Neural cell (in vitro differentiated cells): ENCODE data around the gene USP40.

Experiments
- EP300 ChIP-seq: fragments of 450-650 bp; conservative IDR thresholded peaks from 2 replicates; pipeline ENCODE4 v1.6.1; 2014; ENCODE audit warnings: antibody characterized with exemption, mild to moderate bottlenecking, moderate library complexity; ENCODE audit not compliant: poor library complexity, severe bottlenecking
- EZH2 ChIP-seq: fragments of 200-600, 300-800 bp; shearing (Covaris generic), sonication (generic); IDR thresholded peaks from 2 replicates; pipeline ENCODE4 v1.6.1; 2014; ENCODE audit warnings: antibody characterized with exemption, low read length, borderline replicate concordance, mild to moderate bottlenecking; ENCODE audit not compliant: insufficient read depth, poor library complexity, severe bottlenecking
- POLR2AphosphoS5 ChIP-seq: IDR thresholded peaks from 2 replicates; pipeline ENCODE4 v1.6.1; 2012
- RAD21 ChIP-seq: fragments of 450-650 bp; conservative IDR thresholded peaks from 2 replicates; pipeline ENCODE4 v1.6.1; 2014; ENCODE audit warnings: antibody characterized with exemption, mild to moderate bottlenecking, moderate library complexity
- TF ChIP-seq, protein P1 (sequence below): fragments of 450-650 bp; IDR thresholded peaks from 2 replicates; pipeline ENCODE4 v1.5.1; 2014; ENCODE audit warnings: antibody characterized with exemption, mild to moderate bottlenecking, moderate library complexity; ENCODE audit not compliant: poor library complexity, severe bottlenecking
- TF ChIP-seq, protein P2 (sequence below): IDR thresholded peaks from 2 replicates; pipeline ENCODE4 v1.6.1; 2012; ENCODE audit warnings: borderline replicate concordance

GRCh38 chr2:233433029-233433428 lies 133.6 kb downstream of the USP40 start:
- TF ChIP-seq, protein P1, sequence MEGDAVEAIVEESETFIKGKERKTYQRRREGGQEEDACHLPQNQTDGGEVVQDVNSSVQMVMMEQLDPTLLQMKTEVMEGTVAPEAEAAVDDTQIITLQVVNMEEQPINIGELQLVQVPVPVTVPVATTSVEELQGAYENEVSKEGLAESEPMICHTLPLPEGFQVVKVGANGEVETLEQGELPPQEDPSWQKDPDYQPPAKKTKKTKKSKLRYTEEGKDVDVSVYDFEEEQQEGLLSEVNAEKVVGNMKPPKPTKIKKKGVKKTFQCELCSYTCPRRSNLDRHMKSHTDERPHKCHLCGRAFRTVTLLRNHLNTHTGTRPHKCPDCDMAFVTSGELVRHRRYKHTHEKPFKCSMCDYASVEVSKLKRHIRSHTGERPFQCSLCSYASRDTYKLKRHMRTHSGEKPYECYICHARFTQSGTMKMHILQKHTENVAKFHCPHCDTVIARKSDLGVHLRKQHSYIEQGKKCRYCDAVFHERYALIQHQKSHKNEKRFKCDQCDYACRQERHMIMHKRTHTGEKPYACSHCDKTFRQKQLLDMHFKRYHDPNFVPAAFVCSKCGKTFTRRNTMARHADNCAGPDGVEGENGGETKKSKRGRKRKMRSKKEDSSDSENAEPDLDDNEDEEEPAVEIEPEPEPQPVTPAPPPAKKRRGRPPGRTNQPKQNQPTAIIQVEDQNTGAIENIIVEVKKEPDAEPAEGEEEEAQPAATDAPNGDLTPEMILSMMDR, result no peak
- TF ChIP-seq, protein P2, sequence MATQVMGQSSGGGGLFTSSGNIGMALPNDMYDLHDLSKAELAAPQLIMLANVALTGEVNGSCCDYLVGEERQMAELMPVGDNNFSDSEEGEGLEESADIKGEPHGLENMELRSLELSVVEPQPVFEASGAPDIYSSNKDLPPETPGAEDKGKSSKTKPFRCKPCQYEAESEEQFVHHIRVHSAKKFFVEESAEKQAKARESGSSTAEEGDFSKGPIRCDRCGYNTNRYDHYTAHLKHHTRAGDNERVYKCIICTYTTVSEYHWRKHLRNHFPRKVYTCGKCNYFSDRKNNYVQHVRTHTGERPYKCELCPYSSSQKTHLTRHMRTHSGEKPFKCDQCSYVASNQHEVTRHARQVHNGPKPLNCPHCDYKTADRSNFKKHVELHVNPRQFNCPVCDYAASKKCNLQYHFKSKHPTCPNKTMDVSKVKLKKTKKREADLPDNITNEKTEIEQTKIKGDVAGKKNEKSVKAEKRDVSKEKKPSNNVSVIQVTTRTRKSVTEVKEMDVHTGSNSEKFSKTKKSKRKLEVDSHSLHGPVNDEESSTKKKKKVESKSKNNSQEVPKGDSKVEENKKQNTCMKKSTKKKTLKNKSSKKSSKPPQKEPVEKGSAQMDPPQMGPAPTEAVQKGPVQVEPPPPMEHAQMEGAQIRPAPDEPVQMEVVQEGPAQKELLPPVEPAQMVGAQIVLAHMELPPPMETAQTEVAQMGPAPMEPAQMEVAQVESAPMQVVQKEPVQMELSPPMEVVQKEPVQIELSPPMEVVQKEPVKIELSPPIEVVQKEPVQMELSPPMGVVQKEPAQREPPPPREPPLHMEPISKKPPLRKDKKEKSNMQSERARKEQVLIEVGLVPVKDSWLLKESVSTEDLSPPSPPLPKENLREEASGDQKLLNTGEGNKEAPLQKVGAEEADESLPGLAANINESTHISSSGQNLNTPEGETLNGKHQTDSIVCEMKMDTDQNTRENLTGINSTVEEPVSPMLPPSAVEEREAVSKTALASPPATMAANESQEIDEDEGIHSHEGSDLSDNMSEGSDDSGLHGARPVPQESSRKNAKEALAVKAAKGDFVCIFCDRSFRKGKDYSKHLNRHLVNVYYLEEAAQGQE, result no peak
- no peak for TF ChIP-seq POLR2AphosphoS5
- no peak for TF ChIP-seq EP300
- no peak for TF ChIP-seq EZH2
- TF ChIP-seq RAD21, result no peak
